Measurements from ENCODE around the gene MCRS1. TPM values are rescaled to one million over a fixed set of nuclear protein-coding genes. Genes with fewer than 3 reads are reported as not detected.

Gene MCRS1
- total RNA-seq, 1 donor from 2014 or later = 77.1 TPM

GRCh38 chr12:49577589-49578315 lies 9.8 kb upstream of the MCRS1 start:
- H3K27ac Mint-ChIP-seq = no peak overlapping the region
- H3K4me1 Mint-ChIP-seq (ENCODE audit: low read depth) = peaks cover 23% of the 10 kb centered on the region
- H3K4me3 Mint-ChIP-seq = no peak overlapping the region
- peaks cover 5% of the 10 kb centered on the region for H3K36me3 Mint-ChIP-seq (ENCODE audit: low read depth)
- intact Hi-C loops (cut with micrococcal nuclease) = no loop called here
- no peaks in the 10 kb centered on the region for H3K9me3 Mint-ChIP-seq
- H3K27me3 Mint-ChIP-seq (ENCODE audit: insufficient read depth) = no peaks in the 10 kb centered on the region
- DNase-seq (ENCODE audit: low spot score) = no peak

GRCh38 chr12:49568442-49569162 lies 660 bp upstream of the MCRS1 start:
- H3K27ac Mint-ChIP-seq = peak overlapping the region; percentile 96
- no peaks in the 10 kb centered on the region for H3K9me3 Mint-ChIP-seq
- peak overlapping the region; percentile 95 for H3K4me3 Mint-ChIP-seq
- peaks cover 53% of the 10 kb centered on the region for H3K4me1 Mint-ChIP-seq (ENCODE audit: low read depth)
- intact Hi-C loops (cut with micrococcal nuclease) = loop anchor here (1.0 to 10.0 kb wide), 10 partner anchors 12 to 456 kb away; partner anchors contain the start of genes BCDIN3D, FMNL3, PRPF40B and RACGAP1
- H3K27me3 Mint-ChIP-seq (ENCODE audit: insufficient read depth) = no peaks in the 10 kb centered on the region
- no peak for DNase-seq (ENCODE audit: low spot score)
- H3K36me3 Mint-ChIP-seq (ENCODE audit: low read depth) = peaks cover 13% of the 10 kb centered on the region

- Mint-ChIP-seq H3K27ac (peak overlapping the region; percentile 96), H3K9me3 (no peaks in the 10 kb centered on the region), H3K27me3 (ENCODE audit: insufficient read depth) (no peaks in the 10 kb centered on the region), H3K4me1 (ENCODE audit: low read depth) (peaks cover 57% of the 10 kb centered on the region), H3K4me3 (peak overlapping the region; percentile 95), H3K36me3 (ENCODE audit: low read depth) (peaks cover 19% of the 10 kb centered on the region)
- intact Hi-C loops (cut with micrococcal nuclease) = loop anchor here (1.0 to 10.0 kb wide), 5 partner anchors 200 to 458 kb away; partner anchors contain the start of genes BCDIN3D, RACGAP1, SPATS2 and TUBA1A
- DNase-seq (ENCODE audit: low spot score) = no peak
Observed at GRCh38 chr12:49567302-49567610, 686 bp downstream of the MCRS1 start.

GRCh38 chr12:49566361-49566760 lies 1.6 kb downstream of the MCRS1 start:
- Mint-ChIP-seq H3K4me1 (ENCODE audit: low read depth) (peaks cover 57% of the 10 kb centered on the region), H3K4me3 (peak overlapping the region; percentile 95), H3K36me3 (ENCODE audit: low read depth) (peaks cover 22% of the 10 kb centered on the region), H3K27me3 (ENCODE audit: insufficient read depth) (no peaks in the 10 kb centered on the region), H3K9me3 (no peaks in the 10 kb centered on the region), H3K27ac (no peak overlapping the region)
- intact Hi-C loops (cut with micrococcal nuclease) = loop anchor here (5.0 to 10.0 kb wide), 4 partner anchors 276 to 458 kb away; partner anchors contain the start of genes BCDIN3D, RACGAP1, TUBA1A and TUBA1B
- DNase-seq (ENCODE audit: low spot score) = no peak

GRCh38 chr12:49565406-49566265 lies 2.3 kb downstream of the MCRS1 start:
- intact Hi-C loops (cut with micrococcal nuclease) = loop anchor here (5.0 to 10.0 kb wide), 4 partner anchors 277 to 459 kb away; partner anchors contain the start of genes BCDIN3D, RACGAP1, TUBA1A and TUBA1B
- Mint-ChIP-seq H3K4me3 (peak overlapping the region; percentile 53), H3K27ac (peak overlapping the region; percentile 26), H3K27me3 (ENCODE audit: insufficient read depth) (no peaks in the 10 kb centered on the region), H3K36me3 (ENCODE audit: low read depth) (peaks cover 26% of the 10 kb centered on the region), H3K4me1 (ENCODE audit: low read depth) (peaks cover 56% of the 10 kb centered on the region), H3K9me3 (no peaks in the 10 kb centered on the region)
- no peak for DNase-seq (ENCODE audit: low spot score)

- H3K27me3 Mint-ChIP-seq (ENCODE audit: insufficient read depth) = no peaks in the 10 kb centered on the region
- H3K27ac Mint-ChIP-seq = no peak overlapping the region
- no peak for DNase-seq (ENCODE audit: low spot score)
- intact Hi-C loops (cut with micrococcal nuclease) = loop anchor here (5.0 to 10.0 kb wide), 4 partner anchors 277 to 460 kb away; partner anchors contain the start of genes BCDIN3D, RACGAP1, TUBA1A and TUBA1B
- H3K36me3 Mint-ChIP-seq (ENCODE audit: low read depth) = peaks cover 27% of the 10 kb centered on the region
- H3K9me3 Mint-ChIP-seq = no peaks in the 10 kb centered on the region
- peaks cover 55% of the 10 kb centered on the region for H3K4me1 Mint-ChIP-seq (ENCODE audit: low read depth)
- H3K4me3 Mint-ChIP-seq = peak overlapping the region; percentile 53
Observed at GRCh38 chr12:49564686-49565405, 3.1 kb downstream of the MCRS1 start.

GRCh38 chr12:49563951-49564685 lies 3.8 kb downstream of the MCRS1 start:
- Mint-ChIP-seq H3K27me3 (ENCODE audit: insufficient read depth) (no peaks in the 10 kb centered on the region), H3K27ac (peak overlapping the region; percentile 22), H3K4me3 (peak overlapping the region; percentile 53), H3K36me3 (ENCODE audit: low read depth) (peaks cover 33% of the 10 kb centered on the region), H3K9me3 (no peaks in the 10 kb centered on the region), H3K4me1 (ENCODE audit: low read depth) (peaks cover 55% of the 10 kb centered on the region)
- no peak for DNase-seq (ENCODE audit: low spot score)
- intact Hi-C loops (cut with micrococcal nuclease) = loop anchor here (10.0 kb wide), 1 partner anchor 461 kb away; the partner anchor contains the start of gene RACGAP1

GRCh38 chr12:49562831-49563230 lies 5.1 kb downstream of the MCRS1 start:
- Mint-ChIP-seq H3K4me1 (ENCODE audit: low read depth) (peaks cover 47% of the 10 kb centered on the region), H3K27me3 (ENCODE audit: insufficient read depth) (no peaks in the 10 kb centered on the region), H3K36me3 (ENCODE audit: low read depth) (peaks cover 34% of the 10 kb centered on the region), H3K9me3 (no peaks in the 10 kb centered on the region), H3K4me3 (no peak overlapping the region), H3K27ac (no peak overlapping the region)
- intact Hi-C loops (cut with micrococcal nuclease) = loop anchor here (10.0 kb wide), 1 partner anchor 462 kb away; the partner anchor contains the start of gene RACGAP1
- no peak for DNase-seq (ENCODE audit: low spot score)

- no peak for DNase-seq (ENCODE audit: low spot score)
- H3K27me3 Mint-ChIP-seq (ENCODE audit: insufficient read depth) = no peaks in the 10 kb centered on the region
- H3K4me1 Mint-ChIP-seq (ENCODE audit: low read depth) = peaks cover 43% of the 10 kb centered on the region
- intact Hi-C loops (cut with micrococcal nuclease) = loop anchor here (10.0 kb wide), 1 partner anchor 463 kb away; the partner anchor contains the start of gene RACGAP1
- H3K9me3 Mint-ChIP-seq = no peaks in the 10 kb centered on the region
- no peak overlapping the region for H3K4me3 Mint-ChIP-seq
- no peak overlapping the region for H3K27ac Mint-ChIP-seq
- peaks cover 34% of the 10 kb centered on the region for H3K36me3 Mint-ChIP-seq (ENCODE audit: low read depth)
Observed at GRCh38 chr12:49562233-49562632, 5.7 kb downstream of the MCRS1 start.

- Mint-ChIP-seq H3K27me3 (ENCODE audit: insufficient read depth) (no peaks in the 10 kb centered on the region), H3K4me1 (ENCODE audit: low read depth) (peaks cover 31% of the 10 kb centered on the region), H3K4me3 (no peak overlapping the region), H3K36me3 (ENCODE audit: low read depth) (peaks cover 38% of the 10 kb centered on the region), H3K9me3 (no peaks in the 10 kb centered on the region), H3K27ac (no peak overlapping the region)
- DNase-seq (ENCODE audit: low spot score) = no peak
- intact Hi-C loops (cut with micrococcal nuclease) = loop anchor here (10.0 kb wide), 1 partner anchor 464 kb away; the partner anchor contains the start of gene RACGAP1
Observed at GRCh38 chr12:49560695-49561094, 7.2 kb downstream of the MCRS1 start.

GRCh38 chr12:49559011-49559675 lies 8.8 kb downstream of the MCRS1 start:
- Mint-ChIP-seq H3K4me1 (ENCODE audit: low read depth) (peaks cover 17% of the 10 kb centered on the region), H3K36me3 (ENCODE audit: low read depth) (peaks cover 32% of the 10 kb centered on the region), H3K27me3 (ENCODE audit: insufficient read depth) (no peaks in the 10 kb centered on the region), H3K27ac (peak overlapping the region; percentile 18), H3K9me3 (no peaks in the 10 kb centered on the region), H3K4me3 (no peak overlapping the region)
- intact Hi-C loops (cut with micrococcal nuclease) = no loop called here
- no peak for DNase-seq (ENCODE audit: low spot score)

Measured in activated T-helper 1 cell treated with anti-CD3 and anti-CD28 coated beads, Interleukin-12 subunit alpha, Interleukin-12 subunit beta, Interleukin-2, Interleukin-4 antibody, amounts not matched to agents 30 ng/mL and 10 ng/mL and 1 ng/mL, durations not matched to agents 14 hours and 24 hours and 36 hours (primary cell).